Kidney epithelial cell (primary cell): ENCODE data around the gene C13orf46. TPM values are rescaled to one million over a fixed set of nuclear protein-coding genes. Genes with fewer than 3 reads are reported as not detected.

Experiments
- DNase-seq: peaks from one replicate; pipeline ENCODE4 v3.0.0-alpha.2; 2010; ENCODE audit warnings: low read depth
- H3K27me3 ChIP-seq: 2 replicates; pipeline ENCODE4 v1.6.0; 2011; ENCODE audit warnings: low read length; ENCODE audit not compliant: control insufficient read depth, insufficient read depth
- H3K36me3 ChIP-seq: 2 replicates; pipeline ENCODE4 v1.5.1; 2011; ENCODE audit warnings: low read length; ENCODE audit not compliant: control insufficient read depth, insufficient read depth
- H3K4me3 ChIP-seq: 2 replicates; pipeline ENCODE4 v1.5.1; 2011; ENCODE audit warnings: low read depth, mild to moderate bottlenecking, control low read depth, low read length
- total RNA-seq: library from RNA; depleted of rRNA; stranded (reverse); fragments of >200 nt; gene quantifications from 2 replicates; pipeline ENCODE4 v1.2.3, GENCODE V29; 2015
- TF ChIP-seq, protein P1 (sequence below): IDR thresholded peaks from 2 replicates; pipeline ENCODE4 v1.5.1; 2011; ENCODE audit warnings: mild to moderate bottlenecking, moderate library complexity, low read length, control low read depth, inconsistent platforms; ENCODE audit not compliant: insufficient read depth, poor library complexity, severe bottlenecking

C13orf46 gene
- total RNA-seq, 1 donor from 2014 or later = 0.04 TPM

DNA sequence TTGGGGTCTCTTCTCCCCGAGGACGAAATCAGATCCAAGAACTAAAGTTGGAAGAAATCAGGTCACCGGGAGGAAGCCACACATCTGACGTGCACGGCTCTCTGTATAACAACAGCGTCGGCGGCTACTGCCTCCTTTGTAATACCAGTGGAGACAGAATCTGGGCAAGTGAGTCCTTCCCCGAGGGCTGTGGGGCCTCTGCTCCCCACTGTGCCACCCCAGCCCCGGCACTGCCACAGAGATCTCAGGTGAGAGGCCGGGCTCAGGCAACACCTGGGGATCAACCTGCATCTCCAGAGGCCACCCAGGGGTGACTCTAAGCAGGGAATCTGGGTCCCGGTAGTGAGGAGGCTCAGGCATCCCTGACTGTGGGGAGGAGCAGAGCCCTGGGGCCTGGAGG is 33.7 kb upstream of the C13orf46 start:
- Histone ChIP-seq H3K4me3 (no peak overlapping the region), H3K27me3 (no peaks in the 10 kb centered on the region), H3K36me3 (no peaks in the 10 kb centered on the region)
- DNase-seq = no peak
- TF ChIP-seq, protein P1, sequence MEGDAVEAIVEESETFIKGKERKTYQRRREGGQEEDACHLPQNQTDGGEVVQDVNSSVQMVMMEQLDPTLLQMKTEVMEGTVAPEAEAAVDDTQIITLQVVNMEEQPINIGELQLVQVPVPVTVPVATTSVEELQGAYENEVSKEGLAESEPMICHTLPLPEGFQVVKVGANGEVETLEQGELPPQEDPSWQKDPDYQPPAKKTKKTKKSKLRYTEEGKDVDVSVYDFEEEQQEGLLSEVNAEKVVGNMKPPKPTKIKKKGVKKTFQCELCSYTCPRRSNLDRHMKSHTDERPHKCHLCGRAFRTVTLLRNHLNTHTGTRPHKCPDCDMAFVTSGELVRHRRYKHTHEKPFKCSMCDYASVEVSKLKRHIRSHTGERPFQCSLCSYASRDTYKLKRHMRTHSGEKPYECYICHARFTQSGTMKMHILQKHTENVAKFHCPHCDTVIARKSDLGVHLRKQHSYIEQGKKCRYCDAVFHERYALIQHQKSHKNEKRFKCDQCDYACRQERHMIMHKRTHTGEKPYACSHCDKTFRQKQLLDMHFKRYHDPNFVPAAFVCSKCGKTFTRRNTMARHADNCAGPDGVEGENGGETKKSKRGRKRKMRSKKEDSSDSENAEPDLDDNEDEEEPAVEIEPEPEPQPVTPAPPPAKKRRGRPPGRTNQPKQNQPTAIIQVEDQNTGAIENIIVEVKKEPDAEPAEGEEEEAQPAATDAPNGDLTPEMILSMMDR = no peak

DNA sequence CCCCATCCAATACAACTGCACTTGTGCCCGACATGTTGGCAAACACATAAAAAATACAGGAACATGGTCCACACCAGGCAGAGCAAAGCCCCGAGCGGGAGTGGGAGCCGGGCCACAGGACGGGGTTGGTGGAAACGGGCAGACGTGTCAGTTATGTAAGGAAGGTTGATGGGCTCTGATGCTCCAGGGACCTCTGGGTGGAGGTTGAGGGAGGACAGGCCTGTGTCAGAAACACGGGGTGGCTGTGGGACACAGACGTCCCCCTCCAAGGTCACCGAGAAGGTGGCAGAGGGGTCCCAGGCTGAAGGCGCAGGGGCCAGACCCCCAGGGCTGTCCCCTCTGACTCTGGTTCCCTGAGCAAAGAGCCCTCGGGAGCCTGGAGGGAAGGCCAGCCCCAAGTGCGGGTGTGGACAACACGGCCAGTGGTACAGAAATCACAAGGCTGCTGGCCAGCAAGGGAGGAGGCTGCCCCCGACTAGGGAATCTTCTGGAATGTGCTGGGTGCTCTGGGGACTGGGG is 31.4 kb upstream of the C13orf46 start:
- TF ChIP-seq, protein P1 = no peak
- Histone ChIP-seq H3K4me3 (no peak overlapping the region), H3K36me3 (no peaks in the 10 kb centered on the region), H3K27me3 (no peaks in the 10 kb centered on the region)
- no peak for DNase-seq

DNA sequence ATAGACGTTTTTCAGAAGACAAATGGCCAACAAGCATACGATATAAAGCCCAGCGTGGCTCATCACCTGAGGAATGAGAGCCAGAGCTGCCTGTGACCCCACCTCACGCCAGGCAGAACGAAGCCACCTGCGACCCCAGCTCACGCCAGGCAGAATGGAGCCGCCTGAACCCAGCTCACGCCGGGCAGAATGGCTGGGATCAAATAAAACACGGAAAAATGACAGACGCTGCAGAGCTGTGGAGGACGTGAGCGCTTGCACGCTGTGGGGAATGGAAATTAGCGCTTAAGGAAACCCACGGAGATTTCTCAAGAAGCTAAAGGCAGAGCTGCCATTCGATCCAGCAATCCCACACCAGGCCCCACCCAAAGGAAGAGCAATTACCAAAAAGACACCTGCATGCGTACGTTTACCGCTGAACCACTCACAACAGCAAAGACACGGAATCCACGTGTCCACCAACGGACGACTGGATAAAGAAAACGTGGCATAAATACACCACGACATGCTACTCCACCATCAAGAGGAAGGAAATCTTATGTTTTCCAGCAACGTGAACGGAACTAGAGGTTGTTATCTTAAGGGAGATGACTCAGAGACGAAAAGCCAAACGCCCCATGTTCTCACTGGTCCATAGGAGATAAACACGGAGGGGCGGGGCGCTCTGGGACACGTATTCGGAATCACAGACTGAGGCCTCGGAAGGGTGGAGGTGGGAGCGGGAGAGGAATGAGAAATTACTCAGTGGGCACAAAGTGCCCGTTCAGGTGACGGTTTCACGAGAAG is 30.7 kb upstream of the C13orf46 start:
- Histone ChIP-seq H3K4me3 (no peak overlapping the region), H3K27me3 (no peaks in the 10 kb centered on the region), H3K36me3 (no peaks in the 10 kb centered on the region)
- no peak for DNase-seq
- TF ChIP-seq, protein P1 = no peak

DNA sequence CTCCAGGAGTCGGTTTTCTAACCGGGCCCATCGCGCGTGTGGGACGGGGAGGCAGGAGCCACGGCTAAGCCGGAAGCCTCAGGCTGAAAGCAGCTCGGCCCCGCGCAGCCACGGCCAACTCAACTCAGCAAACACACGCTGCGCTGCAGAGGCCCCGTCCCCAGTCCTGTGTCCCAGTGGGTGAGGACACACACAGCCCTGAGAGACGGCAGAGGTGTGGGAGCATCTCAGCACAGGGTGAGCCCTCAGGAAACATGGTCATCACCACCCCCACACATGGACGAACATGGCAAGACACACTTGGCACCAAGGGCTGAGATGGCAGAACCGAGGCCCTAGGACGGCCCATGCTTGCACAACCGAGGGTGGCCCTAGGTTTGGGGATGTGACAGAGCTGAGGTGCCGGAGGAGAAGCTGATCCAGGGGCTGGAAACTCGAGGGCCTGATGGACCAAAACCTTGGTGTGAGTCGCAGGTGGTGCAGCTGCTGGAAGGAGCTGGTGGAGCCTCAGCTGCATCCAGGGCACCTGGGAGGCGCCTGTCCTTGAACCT is 29.0 kb upstream of the C13orf46 start:
- DNase-seq = no peak
- TF ChIP-seq, protein P1 = no peak
- Histone ChIP-seq H3K4me3 (no peak overlapping the region), H3K36me3 (no peaks in the 10 kb centered on the region), H3K27me3 (no peaks in the 10 kb centered on the region)

DNA sequence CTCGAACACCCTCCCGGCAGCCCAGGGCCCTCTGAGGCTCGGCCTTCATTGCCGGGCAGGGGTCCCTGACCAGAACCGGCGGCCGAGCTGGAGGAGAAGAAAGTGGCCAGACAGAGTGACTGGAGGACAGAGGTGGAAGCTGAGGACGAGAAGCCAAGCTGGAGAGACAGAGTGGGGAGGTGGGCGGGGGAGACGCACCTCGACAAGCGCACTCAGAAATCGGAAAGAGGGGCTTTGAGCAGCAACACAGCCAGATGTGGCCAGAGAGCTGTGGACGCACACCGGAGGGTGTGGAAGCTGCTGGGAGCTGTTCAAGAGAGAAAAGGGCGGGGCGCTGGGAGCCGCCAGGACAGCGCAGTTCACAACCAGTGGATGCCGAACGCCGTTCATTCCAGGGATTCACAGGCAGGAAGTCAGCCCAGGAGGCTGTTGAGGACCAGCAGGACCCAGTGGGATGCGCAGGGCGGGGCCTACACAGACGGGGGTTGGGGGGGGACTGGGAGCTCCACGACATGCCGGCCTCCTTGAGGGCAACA is 28.2 kb upstream of the C13orf46 start:
- no peaks in the 10 kb centered on the region for H3K27me3 ChIP-seq
- DNase-seq = no peak
- TF ChIP-seq, protein P1 = no peak
- no peaks in the 10 kb centered on the region for H3K36me3 ChIP-seq
- H3K4me3 ChIP-seq = no peak overlapping the region
